ENCODE data around the gene RBMS2.

RBMS2 gene

DNA sequence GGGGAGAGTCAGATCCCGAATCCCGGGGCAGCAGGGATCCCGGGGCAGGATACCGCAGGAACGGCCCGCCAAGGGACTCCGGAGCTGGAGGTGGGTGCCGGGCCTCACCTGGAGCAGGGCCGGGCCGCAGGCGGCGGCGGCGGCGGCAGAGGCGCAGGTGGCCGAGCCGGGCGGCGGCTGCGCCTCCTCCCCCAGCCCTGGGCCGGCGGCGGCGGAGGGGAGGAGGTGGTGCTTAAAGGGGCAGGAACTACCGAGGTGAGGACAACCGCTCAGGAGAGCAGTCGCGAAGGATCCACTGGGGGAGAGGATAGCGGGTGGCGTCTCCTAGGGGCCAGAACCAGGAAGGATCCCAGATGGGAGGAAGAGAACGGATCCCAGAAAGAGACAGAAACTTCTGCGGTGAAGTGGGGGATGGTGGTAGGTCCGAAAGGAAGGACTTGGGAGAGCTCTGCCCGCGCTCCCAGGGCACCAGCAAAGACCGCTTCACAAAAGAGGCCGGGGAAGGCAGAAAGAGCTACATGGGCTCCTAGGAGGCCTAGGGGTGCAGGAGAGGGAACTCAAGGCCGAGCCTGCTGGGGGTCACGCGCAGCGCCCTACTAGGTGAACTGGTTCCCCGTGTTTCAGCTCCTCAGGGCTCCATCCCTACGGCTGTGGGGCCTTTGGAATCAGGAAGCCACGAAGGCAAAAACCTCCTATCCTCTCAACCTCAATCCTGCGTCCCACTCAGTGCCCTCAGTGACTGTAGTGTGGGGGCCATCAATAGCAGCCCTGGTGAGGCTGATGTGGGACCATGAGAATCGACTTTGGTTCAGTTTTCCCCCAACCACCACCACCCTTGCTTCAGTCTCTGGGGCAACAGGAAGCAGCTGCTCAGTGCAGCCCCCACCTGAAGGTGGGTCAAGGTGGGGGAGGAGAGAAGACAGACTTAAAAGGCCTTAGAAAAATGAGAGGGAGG, 113.5 kb downstream of the RBMS2 start (continued):
- TF ChIP-seq, protein P1, sequence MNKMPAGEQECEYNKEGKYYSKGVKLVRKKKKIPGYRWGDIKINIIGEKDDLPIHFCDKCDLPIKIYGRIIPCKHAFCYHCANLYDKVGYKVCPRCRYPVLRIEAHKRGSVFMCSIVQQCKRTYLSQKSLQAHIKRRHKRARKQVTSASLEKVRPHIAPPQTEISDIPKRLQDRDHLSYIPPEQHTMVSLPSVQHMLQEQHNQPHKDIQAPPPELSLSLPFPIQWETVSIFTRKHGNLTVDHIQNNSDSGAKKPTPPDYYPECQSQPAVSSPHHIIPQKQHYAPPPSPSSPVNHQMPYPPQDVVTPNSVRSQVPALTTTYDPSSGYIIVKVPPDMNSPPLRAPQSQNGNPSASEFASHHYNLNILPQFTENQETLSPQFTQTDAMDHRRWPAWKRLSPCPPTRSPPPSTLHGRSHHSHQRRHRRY (tag by site-specific recombination; IDR thresholded peaks at IDR 0.05): no peak
- TF ChIP-seq ZFP3 (tag by site-specific recombination; IDR thresholded peaks at IDR 0.05; ENCODE audit: low read depth) (no peak), ZNF324 (tag by site-specific recombination; IDR thresholded peaks at IDR 0.05) (no peak; the same call in 1 of the 2 replicates), ZNF600 (tag by site-specific recombination; IDR thresholded peaks at IDR 0.05) (peak; percentile 63; the same call in 1 of the 2 replicates), ZNF48 (tag by site-specific recombination; IDR thresholded peaks at IDR 0.05) (no peak), KLF10 (tag by site-specific recombination; IDR thresholded peaks at IDR 0.05) (no peak), ZNF596 (tag by site-specific recombination; IDR thresholded peaks at IDR 0.05) (no peak), OVOL3 (tag by site-specific recombination; IDR thresholded peaks at IDR 0.05) (no peak), ZBTB20 (tag by site-specific recombination; IDR thresholded peaks at IDR 0.05) (peak; percentile 10; the same call in 1 of the 2 replicates), ZNF416 (tag by site-specific recombination; IDR thresholded peaks at IDR 0.05) (no peak), GLI2 (tag by site-specific recombination; IDR thresholded peaks at IDR 0.05; ENCODE audit: borderline replicate concordance, low read depth) (no peak), ZNF837 (tag by site-specific recombination; IDR thresholded peaks at IDR 0.05) (no peak), KLF7 (tag by site-specific recombination; IDR thresholded peaks at IDR 0.05; ENCODE audit: borderline replicate concordance) (no peak), KLF9 (tag by site-specific recombination; IDR thresholded peaks at IDR 0.05; ENCODE audit: low read depth) (no peak), ZNF610 (tag by site-specific recombination; IDR thresholded peaks at IDR 0.05; ENCODE audit: borderline replicate concordance) (no peak), ZNF621 (tag by site-specific recombination; IDR thresholded peaks at IDR 0.05) (no peak), ZBTB48 (tag by site-specific recombination; IDR thresholded peaks at IDR 0.05) (peak; percentile 73), ZNF830 (tag by site-specific recombination; IDR thresholded peaks at IDR 0.05; ENCODE audit: low read depth) (no peak), MZF1 (tag by site-specific recombination; IDR thresholded peaks at IDR 0.05; ENCODE audit: borderline replicate concordance) (no peak), ZSCAN30 (tag by site-specific recombination; IDR thresholded peaks at IDR 0.05) (peak; percentile 28; the same call in 1 of the 2 replicates), ZNF292 (tag by site-specific recombination; IDR thresholded peaks at IDR 0.05; ENCODE audit: borderline replicate concordance, low read depth) (no peak), ZNF792 (tag by site-specific recombination; IDR thresholded peaks at IDR 0.05) (no peak), ZNF501 (tag by site-specific recombination; IDR thresholded peaks at IDR 0.05) (0 out of 2 replicates have a peak, but pooled peaks have one; percentile 33)
- TF ChIP-seq, protein P2, sequence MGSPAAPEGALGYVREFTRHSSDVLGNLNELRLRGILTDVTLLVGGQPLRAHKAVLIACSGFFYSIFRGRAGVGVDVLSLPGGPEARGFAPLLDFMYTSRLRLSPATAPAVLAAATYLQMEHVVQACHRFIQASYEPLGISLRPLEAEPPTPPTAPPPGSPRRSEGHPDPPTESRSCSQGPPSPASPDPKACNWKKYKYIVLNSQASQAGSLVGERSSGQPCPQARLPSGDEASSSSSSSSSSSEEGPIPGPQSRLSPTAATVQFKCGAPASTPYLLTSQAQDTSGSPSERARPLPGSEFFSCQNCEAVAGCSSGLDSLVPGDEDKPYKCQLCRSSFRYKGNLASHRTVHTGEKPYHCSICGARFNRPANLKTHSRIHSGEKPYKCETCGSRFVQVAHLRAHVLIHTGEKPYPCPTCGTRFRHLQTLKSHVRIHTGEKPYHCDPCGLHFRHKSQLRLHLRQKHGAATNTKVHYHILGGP (tag by site-specific recombination; IDR thresholded peaks at IDR 0.05): no peak
- TF ChIP-seq, protein P3, sequence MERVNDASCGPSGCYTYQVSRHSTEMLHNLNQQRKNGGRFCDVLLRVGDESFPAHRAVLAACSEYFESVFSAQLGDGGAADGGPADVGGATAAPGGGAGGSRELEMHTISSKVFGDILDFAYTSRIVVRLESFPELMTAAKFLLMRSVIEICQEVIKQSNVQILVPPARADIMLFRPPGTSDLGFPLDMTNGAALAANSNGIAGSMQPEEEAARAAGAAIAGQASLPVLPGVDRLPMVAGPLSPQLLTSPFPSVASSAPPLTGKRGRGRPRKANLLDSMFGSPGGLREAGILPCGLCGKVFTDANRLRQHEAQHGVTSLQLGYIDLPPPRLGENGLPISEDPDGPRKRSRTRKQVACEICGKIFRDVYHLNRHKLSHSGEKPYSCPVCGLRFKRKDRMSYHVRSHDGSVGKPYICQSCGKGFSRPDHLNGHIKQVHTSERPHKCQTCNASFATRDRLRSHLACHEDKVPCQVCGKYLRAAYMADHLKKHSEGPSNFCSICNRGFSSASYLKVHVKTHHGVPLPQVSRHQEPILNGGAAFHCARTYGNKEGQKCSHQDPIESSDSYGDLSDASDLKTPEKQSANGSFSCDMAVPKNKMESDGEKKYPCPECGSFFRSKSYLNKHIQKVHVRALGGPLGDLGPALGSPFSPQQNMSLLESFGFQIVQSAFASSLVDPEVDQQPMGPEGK (tag by site-specific recombination; IDR thresholded peaks at IDR 0.05): peak; percentile 6; the same call in 1 of the 2 replicates
- TF ChIP-seq, protein P4, sequence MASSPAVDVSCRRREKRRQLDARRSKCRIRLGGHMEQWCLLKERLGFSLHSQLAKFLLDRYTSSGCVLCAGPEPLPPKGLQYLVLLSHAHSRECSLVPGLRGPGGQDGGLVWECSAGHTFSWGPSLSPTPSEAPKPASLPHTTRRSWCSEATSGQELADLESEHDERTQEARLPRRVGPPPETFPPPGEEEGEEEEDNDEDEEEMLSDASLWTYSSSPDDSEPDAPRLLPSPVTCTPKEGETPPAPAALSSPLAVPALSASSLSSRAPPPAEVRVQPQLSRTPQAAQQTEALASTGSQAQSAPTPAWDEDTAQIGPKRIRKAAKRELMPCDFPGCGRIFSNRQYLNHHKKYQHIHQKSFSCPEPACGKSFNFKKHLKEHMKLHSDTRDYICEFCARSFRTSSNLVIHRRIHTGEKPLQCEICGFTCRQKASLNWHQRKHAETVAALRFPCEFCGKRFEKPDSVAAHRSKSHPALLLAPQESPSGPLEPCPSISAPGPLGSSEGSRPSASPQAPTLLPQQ (tag by site-specific recombination; IDR thresholded peaks at IDR 0.05): peak; percentile 83
- TF ChIP-seq, protein P5, sequence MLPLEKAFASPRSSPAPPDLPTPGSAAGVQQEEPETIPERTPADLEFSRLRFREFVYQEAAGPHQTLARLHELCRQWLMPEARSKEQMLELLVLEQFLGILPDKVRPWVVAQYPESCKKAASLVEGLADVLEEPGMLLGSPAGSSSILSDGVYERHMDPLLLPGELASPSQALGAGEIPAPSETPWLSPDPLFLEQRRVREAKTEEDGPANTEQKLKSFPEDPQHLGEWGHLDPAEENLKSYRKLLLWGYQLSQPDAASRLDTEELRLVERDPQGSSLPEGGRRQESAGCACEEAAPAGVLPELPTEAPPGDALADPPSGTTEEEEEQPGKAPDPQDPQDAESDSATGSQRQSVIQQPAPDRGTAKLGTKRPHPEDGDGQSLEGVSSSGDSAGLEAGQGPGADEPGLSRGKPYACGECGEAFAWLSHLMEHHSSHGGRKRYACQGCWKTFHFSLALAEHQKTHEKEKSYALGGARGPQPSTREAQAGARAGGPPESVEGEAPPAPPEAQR (tag by site-specific recombination; IDR thresholded peaks at IDR 0.05): no peak
- TF ChIP-seq, protein P6, sequence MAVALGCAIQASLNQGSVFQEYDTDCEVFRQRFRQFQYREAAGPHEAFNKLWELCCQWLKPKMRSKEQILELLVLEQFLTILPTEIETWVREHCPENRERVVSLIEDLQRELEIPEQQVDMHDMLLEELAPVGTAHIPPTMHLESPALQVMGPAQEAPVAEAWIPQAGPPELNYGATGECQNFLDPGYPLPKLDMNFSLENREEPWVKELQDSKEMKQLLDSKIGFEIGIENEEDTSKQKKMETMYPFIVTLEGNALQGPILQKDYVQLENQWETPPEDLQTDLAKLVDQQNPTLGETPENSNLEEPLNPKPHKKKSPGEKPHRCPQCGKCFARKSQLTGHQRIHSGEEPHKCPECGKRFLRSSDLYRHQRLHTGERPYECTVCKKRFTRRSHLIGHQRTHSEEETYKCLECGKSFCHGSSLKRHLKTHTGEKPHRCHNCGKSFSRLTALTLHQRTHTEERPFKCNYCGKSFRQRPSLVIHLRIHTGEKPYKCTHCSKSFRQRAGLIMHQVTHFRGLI (tag by site-specific recombination; IDR thresholded peaks at IDR 0.05): no peak
- TF ChIP-seq, protein P7, sequence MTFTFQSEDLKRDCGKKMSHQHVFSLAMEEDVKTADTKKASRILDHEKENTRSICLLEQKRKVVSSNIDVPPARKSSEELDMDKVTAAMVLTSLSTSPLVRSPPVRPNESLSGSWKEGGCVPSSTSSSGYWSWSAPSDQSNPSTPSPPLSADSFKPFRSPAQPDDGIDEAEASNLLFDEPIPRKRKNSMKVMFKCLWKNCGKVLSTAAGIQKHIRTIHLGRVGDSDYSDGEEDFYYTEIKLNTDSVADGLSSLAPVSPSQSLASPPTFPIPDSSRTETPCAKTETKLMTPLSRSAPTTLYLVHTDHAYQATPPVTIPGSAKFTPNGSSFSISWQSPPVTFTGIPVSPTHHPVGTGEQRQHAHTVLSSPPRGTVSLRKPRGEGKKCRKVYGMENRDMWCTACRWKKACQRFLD (tag by site-specific recombination; IDR thresholded peaks at IDR 0.05): no peak

All from HEK293 (cell line).